GM21447 (cell line): ENCODE measurements around the gene KLF5.
"Not testable (repeated sequence)": the region's sequence is repeated elsewhere in the genome, so short reads cannot be mapped to it uniquely, and the experiment has no call there.

ENCODE experiments used
- ATAC-seq: cut with Tn5 transposase; IDR thresholded peaks from one replicate; pipeline ENCODE4 v1.9.1; 2021; ENCODE audit not compliant: unreplicated experiment

The KLF5 gene

DNA sequence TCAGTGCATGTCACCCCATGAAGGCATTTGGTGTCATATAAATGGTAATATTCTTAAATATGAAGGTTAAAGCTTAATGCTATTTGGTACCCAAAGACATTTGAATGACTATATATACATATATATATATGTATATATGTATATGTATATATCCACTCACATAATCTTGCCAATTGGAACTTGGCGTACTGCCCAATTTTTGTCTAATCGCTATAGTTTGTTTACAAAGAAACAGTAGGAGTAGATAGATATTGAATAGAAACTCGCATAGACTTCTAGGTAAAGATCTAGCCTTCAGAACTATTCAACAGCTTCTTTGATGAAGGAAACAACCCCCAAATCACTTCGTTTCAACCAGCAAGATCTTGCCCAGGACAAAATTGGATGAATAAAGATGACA lies 24.1 kb downstream of the KLF5 start:
- no peak for ATAC-seq

DNA sequence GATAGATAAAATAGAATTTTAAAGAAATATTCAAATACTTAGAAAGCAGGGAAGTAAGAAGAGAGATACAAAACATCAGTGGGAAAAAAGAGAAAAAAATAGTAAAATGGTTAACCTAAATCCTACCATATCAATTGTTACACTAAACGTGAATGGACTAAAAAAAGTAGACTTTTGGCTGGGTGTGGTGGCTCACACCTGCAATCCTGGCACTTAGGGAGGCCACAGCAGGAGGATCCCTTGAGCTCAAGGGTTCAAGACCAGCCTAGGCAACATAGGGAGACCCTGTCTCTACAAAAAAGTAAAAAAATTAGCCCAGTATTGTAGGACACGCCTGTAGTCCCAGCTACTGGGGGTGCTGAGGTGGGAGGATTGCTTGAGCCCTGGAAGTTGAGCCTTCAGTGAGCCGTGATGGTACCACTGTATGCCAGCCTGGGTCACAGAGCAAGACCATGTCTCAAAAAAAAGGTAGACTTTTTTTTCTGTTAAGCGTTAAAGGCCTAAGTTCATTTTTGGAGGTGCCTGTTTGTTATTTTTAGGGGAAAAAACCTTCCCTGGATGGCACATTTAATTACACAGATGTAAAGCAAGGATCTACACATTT lies 29.6 kb downstream of the KLF5 start:
- ATAC-seq = no peak

DNA sequence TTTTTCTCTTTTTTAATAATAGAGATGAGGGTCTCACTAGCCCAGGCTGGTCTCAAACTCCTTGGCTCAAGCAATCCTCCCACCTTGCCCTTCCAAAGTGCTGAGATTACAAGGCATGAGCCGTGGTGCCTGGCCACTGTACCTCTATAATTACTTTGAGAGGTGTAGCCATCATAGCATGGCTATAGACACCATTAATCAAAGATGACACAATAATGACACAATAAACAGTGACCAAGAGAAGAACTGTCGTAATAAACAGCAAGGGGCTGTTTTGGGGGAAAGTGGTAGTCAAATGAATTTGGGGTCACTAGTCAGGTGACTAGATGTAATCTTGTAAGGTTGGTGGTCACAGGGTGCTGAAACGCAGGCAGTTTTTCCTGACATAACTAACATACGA lies 30.4 kb downstream of the KLF5 start:
- ATAC-seq = no peak

DNA sequence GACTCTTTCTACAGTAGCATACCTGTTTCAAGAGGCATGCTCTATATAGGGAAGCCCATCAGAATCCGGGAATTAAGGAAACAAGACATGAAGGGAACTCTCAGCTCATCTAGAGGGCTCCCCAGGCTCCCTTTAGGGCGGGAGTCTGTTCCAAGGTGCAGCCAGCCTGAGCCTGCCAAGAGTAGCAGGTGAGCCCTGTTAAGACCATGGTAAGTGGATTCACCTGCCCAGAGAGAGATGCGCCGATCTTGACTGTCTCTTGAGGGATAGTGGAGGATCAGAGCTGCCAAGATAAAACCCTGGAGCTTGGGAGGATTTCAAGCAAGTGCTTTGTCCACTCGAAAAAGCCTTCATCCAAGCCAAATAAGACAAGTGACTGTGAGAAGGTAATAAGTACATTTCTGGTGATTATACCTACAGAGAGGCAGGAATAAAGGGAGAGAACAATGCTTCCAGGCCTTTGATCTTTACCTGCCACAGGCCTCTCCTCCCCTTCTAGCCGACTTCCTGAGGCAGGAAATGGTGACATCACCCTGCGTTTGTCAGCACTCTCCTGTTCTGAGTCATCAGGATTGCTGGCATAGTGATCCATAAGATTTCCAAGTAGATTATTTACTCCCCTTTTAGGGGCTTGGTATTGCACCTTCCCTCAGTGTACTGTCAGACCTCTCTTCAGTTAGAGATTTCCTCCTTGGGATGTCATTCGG lies 31.5 kb downstream of the KLF5 start:
- ATAC-seq = peak; percentile 73

DNA sequence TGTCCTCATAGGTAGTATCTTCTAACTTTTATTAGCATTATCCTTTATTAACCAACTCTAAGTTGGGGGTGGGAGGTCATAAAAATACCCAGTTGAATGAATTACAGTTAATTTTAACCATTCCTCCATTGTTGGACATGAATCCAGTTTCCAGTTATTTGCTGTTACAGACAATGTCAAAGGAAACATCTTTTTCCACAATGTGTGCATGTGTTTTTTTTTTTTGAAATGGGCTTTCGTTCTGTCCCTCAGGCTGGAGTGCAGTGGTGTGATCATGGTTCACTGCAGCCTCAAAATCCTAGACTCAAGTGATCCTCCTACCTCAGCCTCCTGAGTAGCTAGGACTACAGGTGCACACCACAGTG lies 32.0 kb downstream of the KLF5 start:
- ATAC-seq = peak; percentile 12

DNA sequence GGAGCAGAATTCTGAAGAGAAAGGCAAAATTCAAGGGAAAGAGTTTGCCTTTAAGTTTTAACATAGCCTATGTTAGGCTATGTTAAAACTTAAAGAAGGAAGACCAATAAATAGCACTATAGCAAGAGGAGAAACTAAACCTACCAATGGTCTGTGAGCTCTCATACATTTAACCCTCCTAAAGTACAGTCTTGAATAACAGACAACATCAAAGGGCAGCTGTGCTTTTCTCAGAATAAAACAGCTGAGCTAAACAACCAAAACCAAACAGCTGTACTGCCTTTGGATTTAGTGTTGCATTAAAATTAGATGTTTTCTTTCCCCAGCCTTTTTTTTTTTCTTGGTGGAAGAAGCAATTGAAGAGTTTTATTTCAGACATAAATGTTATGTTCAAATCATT lies 34.0 kb downstream of the KLF5 start:
- no peak for ATAC-seq

DNA sequence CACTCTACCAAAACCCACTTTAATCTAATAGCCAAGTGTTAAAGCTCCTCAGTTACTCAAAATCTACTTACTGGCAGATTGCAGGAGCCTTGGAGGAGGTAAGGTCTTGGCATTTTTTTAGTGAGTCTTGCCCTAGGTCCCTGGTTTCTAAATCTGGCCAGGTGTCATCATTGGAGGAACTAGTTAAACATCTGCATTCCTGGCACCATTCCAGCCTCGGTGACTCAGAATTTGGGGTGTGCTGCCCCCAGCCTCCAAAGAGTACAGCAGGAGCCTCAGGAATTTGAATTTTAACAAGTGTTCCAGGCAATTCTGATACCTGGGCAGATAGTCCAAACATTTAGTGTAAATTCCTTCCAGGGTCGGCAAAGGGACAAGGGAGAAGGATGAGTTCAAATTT lies 37.4 kb downstream of the KLF5 start:
- no peak for ATAC-seq

DNA sequence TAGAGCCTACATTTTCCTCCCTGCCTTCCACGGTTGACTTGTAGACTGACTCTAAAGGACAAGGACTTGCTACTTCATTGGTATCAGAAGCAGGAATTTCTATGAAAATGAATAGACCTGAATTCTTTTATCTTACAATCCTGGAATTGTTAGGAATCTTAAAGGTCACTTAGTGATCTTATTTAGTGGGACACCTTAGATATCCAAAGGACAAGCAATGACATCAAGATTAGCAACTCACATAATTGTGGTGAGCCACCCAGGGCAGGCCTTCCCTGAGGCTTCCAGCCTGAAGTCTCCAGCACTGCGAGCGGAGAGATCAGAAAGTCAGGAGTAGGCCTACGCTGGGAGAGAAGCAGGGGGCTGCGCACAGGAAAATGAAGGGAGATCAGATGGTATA lies 37.8 kb downstream of the KLF5 start:
- no peak for ATAC-seq

DNA sequence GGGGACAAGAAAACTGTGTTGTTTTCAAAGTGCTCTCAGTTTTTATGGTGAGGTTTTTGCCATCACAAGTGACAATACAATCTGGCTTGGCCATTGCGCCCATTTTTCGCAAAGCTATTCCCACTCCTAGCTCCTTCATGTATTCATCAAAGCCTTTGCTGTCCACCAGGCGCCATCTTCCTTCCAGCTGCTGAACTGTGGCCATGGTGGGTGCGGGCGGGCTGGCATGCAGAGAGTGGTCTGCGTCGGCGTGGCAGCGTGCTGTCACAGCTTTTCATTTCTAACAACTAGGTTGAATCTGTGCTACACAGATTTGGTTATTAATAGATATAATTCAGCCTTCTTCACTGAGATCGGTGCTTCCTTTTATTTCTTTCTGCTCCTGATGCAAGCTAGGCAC lies 42.0 kb downstream of the KLF5 start:
- not testable (repeated sequence) for ATAC-seq

DNA sequence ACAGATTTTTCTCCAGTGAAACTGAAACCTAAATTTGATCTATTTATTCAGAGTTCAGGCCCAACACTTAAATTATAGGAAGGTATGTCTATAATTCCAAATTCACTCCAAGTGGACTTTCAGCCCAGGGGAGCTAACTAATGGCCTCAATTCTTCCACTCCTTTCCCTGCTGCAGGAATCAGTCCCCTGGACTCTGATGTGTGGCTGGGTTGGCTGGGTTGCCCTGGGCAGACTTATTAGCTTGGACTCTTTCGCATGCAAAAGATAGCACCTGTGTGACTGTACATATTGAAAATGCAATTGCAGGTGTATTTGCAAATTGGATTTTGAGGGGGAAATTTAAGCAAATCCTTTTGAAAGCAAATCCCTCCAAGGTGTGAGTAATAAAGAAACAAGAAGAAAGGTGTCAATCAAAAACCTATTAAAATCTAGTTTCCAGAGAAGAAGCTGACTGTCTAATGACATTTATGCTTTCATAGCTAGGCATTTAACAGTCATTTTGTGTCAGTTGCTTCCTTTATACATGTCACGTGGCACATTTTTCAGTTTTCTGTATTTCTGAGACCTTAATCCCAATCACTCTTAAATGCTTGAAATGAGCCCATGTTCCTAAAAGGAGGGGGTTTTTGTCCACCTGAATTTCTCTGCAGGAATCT lies 42.7 kb downstream of the KLF5 start:
- no peak for ATAC-seq

DNA sequence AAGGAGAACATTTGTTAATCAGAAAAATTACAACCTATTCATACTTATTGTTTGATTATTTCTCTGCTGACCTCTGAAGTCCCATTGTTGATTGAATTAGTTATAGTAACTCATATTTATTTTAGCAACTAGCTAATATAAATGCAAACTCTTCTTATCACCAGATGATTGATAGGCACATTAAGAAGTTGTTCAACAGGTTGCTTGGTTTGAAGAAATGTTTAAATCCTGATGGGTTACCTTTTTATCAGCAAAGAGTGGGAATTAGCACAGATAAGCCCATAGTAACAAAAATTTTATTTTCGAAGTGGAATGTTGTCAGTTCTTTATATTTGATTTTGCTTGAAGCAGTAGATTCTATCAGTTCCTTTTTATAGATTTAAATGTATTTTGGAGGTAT lies 44.4 kb downstream of the KLF5 start:
- no peak for ATAC-seq

DNA sequence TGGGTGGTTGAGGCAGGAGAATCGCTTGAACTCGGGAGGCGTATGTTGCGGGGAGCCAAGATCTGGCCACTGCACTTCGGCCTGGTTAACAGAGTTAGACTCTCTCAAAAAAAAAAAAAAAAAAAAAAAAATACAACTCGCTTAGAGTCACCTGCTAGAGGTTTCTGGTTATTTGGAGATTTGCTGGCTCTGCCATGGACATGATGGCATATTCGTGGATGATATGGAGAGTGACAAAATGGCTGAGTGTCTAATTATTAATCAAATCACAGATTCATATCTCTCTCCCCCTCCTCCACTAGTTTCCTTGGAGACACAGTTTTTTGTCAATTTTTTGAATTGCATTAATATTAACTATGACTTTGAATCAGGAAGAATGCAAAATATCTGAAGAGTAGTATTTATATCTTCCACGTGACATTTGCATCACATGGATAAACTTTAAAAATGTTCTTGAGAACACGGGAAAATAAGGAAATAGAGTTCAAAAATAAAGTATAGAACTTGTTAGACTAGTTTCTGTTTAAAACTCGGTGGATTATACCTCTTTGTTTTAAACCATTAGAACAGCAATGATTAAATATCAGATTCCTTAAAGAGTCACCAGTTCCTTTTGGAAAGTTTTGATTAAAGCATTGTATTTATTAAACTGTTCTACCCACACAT lies 47.8 kb downstream of the KLF5 start:
- no peak for ATAC-seq

DNA sequence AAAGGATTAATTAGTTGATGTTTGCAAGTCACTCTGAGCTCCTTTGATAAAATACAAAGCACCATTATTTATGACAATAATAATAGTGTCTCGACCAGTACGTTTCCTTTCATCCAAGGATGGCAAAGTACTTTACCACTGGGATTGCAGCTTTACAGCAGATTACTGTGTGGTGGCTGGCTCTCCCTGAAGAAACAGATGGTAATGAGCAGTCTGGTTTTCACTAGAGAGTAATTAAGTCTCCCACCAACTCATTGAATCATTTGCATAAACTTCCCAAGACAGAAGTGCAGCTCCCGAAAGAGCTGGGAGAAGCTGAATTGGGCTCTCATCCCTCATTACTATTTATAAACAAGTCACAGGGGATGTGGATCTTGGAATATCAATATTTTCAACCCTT lies 48.7 kb downstream of the KLF5 start:
- ATAC-seq = no peak

DNA sequence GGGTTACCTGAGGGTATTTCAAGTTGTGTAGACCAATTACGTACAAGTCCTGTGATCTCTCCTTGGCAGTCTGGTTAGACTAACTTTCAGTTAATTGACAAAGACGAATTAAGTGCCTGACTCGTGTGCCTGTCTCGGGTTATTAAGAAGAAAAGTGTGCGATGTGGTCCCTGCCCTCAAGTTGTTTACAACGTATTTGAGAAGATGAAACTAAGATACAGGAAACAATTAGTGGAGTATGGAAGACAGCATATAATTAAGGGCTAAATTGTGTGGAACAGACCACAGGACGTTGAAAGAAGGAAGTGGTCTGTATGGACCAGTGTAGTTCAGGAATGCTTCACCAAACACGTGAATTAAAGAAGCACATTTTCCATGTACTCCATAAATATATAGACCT lies 49.2 kb downstream of the KLF5 start:
- no peak for ATAC-seq

DNA sequence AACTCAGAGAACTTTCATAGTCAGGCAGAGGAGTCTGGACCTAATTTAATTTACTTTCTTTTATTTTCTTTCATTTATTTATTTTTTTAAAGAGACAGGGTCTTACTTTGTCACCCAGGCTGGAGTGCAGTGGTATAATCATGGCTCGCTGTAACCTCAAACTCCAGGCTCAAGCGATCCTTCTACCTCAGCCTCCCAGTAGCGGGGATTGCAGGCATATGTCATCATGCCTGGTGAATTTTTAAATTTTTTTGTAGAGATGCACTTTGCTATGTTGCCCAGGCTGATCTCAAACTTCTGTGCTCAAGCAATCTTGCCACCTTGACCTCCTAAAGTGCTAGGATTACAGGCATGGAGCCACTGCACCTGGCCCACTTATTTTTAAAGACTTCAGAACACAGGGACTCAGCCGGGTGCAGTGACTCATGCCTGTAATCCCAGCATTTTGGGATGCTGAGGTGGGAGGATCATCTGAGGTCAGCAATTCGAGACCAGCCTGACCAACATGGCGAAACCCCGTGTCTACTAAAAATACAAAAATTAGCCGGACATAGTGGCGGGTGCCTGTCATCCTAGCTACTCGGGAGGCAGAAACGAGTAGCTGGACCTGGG lies 50.6 kb downstream of the KLF5 start:
- ATAC-seq = no peak

DNA sequence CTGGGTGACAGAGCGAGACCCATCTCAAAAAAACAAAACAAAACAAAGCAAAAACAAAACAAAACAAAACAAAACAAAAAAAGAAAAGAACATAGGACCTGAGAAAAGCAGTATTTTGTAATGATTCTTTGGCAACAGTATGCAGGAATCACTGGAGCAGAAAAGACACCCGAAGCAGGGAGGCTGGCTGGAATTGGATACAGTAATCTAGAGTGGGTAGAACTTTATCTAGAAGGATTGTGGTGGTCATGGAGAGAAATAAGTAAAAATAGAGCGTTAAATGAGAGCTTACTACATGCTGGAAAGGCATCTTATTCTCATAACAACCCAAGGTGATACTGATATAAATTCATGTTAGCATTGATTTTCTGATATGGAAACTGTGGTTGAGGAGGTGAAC lies 51.2 kb downstream of the KLF5 start:
- no peak for ATAC-seq

DNA sequence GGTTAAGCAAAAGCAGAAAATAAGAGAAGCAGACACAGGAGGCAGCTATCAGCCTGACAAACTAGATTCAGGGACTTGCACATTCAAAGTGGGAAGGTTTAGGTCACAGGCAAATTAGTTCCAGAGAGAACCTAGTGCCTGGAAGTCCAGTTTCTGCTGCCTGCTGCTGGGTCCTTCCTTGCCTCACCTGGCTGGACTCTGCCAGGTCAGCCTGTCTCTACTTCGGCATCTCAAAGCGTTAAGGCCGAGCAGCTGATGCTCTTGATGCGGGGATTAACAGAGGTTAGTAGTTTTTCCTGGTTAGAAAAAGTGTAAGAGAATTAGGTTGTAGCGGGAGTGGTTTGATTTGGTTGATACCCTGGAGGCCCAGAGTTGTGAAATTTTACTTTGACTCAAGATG lies 52.0 kb downstream of the KLF5 start:
- no peak for ATAC-seq

DNA sequence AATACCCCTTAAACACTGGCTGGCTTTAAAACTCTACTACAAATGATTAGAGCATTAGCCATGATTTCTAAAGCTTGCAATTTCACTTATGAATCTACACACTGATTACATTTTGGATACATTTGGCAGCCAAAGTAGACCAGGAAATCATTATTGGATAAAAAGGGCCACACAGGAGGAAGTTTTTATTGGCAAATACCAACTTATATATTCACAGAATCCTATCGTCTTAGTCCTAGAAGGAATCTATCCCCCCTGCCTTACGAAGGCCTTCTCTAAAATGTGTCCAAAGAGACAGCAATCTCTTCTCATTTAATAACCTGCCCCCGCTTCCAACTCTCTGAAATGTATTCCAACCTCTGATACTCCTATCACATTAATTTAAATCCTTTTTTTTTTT lies 52.5 kb downstream of the KLF5 start:
- no peak for ATAC-seq

DNA sequence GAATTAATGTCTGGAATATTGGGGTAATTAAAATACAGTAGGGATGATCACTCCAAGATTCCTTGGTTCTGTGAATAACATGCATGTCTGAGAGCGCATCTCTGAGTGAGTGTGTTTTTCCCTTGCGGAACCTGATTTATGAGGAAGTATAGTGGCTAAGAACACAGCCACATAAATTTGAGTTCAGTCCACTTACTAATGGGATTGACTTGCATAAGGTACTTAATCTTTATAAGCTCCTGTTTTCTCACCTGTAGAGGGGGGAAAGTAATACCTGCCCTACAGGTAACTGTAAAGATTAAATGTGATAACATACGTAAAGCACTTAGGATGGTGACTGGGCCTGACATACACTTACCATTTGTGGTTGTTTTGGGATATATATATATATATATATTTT lies 60.8 kb downstream of the KLF5 start:
- no peak for ATAC-seq
